ENCODE data around the gene PROSER3.

PROSER3 gene

DNA sequence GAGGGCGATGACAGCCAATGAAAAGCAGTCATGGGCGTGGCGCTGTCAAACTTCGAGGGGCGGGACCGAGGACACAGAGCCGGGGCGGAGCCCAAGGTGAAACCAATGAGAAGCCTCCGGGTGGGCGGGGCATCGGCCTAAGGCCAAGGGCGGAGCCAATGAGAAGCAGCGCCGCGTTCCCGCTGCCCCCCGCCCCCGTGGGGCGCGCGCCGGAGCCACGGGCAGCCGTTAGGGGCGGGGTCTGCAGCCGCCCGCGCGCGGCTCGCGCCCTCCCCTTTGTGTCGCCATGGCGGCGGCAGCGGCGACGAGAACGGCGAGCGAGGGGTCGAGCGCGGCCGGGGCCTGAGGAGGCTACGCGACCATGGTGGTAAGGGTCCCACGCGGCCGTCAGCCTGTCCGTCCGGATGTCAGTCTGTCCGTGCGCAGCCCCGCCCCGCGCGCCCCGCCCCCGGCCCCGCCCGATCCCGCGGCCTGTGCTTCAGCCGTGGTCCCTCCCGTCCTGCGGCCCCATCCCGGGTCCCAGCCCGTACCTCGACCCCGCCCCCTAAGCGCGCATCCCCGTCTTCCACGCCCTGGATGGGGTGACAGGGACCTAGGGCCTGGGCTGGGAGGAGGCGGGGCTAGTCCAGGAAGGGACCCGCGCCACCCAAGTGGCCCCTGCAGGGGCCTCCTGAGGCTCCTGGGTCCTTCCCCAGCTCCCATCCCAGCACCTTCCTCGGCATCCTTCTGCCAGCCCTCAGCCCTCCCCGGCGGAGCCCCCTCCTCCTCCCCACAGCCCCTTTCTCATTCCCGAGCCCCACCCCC, 17.5 kb downstream of the PROSER3 start, which contains the start of gene ARHGAP33:
Gene ARHGAP33, plus strand, starts transcription at position 267 of the 804 bp plus-strand sequence. Its CDS starts 95 bp downstream, at position 362.
- FAIRE-seq (peak; percentile 67), DNase-seq (ENCODE audit: low spot score) (peak; percentile 85)

DNA sequence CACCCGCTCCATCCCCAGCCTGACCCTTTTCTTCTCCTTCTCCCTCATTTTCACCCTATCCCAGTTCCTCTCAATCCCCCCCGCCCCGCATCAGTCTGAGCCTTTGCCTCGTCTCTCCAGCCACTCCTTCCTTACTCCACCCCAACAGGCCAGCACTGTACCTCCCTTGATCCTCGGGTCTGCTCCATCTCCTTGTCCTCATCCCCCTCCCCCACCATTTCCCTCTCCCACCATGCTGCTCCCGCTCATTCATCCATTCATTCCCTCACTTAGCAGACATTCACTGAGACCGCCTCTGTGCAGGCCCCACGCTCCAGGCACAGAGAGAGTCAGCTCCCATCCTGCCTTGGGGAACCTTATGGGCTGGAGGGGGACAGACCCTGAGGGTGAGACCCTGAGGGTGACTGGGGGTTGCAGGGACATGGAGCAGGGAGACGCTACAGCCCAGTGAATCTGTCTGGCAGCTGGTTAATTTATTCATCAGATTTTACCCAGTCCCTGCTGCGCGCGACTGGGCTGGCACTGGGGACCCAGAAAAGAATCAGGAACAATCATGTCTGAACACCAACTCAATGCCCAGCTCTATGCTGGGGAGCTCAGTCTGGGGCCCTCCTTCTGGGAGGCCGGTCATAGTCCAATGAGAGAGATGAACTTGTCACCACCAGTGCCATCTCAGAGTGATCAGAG, 18.3 kb downstream of the PROSER3 start:
- DNase-seq (ENCODE audit: low spot score): no peak
- FAIRE-seq: no peak

DNA sequence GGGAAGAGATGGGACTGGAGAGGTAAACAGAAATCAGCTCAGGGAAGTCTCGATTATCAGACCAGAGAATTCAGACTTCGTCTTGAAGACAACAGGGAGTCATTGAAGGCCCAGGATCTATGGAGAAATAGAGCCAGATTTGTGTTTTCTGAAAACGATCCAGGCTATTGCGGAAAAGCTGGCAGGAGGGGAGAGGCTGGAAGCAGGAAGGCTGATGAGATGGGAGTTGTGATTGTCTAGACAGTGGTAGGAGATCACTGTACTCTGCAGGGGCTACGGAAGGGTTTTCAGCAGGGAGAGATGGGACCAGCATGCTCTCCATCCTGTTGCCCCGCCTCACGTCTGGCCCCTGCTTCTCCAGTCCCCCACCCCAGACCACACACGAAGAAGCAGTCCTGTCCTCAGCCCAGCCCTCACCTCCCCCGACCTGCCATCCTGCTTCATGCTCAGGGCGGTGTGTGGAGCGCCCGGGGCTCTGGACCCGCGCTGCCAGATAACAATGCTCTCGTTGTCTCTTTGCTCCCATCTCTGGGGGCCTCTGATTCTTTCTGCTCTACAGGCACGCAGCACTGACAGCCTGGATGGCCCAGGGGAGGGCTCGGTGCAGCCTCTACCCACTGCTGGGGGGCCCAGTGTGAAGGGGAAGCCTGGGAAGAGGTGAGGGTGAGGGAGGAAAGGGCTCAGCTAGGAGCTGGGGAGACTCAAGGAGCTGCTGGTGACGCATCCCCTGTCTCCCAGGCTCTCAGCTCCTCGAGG, 19.3 kb downstream of the PROSER3 start:
- DNase-seq (ENCODE audit: low spot score) (no peak), FAIRE-seq (no peak)

DNA sequence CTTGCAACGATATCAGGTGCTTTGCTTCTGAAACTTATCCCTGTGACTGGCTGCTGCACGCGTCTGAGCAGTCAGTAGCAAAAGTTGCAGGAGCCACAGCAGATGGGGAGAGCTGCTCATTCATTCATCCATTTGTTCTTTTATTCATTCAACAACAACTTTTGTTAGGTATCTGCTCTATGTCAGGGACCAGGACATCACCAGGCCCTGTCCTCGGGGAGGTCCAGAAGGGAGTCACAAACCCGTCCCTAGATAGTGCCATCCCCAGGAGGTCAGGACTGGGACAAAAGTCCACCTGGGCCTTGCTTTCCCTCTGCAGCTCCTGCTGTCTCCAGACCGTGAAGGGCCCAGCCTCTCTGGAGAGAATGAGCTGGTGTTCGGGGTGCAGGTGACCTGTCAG, 20.0 kb downstream of the PROSER3 start:
- FAIRE-seq: no peak
- DNase-seq (ENCODE audit: low spot score): no peak

DNA sequence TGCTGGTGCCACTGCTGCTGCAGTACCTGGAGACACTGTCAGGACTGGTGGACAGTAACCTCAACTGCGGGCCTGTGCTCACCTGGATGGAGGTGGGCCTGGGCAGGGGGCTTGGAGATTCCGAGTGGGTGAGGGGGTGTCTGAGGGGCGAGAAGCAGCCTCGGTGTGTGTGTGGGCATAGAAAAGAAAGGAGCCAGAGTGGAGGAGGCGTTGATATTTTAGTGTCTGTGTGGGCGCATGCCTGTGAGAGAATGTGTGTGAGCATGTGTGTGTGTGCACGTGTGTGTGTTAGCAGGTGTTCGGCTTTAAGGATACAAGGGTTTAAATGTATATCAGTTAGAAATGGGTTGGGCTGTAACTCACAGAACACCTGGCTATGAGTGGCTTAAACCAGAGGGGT, 21.1 kb downstream of the PROSER3 start:
- FAIRE-seq (no peak), DNase-seq (ENCODE audit: low spot score) (no peak)

DNA sequence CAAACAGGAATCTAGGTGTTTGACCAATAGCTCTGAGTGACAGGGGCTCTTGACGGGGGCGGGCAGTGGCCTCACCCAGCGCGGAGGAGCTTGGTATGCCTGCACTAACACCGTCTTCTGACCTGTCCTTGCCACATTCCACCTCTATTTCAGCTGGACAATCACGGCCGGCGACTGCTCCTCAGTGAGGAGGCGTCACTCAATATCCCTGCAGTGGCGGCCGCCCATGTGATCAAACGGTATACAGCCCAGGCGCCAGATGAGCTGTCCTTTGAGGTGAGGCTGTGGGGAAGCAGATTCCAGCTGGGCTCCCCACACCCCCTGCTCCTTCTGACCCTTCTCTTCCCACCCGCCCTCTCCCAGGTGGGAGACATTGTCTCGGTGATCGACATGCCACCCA, 22.1 kb downstream of the PROSER3 start:
- DNase-seq (ENCODE audit: low spot score) (no peak), FAIRE-seq (no peak)

DNA sequence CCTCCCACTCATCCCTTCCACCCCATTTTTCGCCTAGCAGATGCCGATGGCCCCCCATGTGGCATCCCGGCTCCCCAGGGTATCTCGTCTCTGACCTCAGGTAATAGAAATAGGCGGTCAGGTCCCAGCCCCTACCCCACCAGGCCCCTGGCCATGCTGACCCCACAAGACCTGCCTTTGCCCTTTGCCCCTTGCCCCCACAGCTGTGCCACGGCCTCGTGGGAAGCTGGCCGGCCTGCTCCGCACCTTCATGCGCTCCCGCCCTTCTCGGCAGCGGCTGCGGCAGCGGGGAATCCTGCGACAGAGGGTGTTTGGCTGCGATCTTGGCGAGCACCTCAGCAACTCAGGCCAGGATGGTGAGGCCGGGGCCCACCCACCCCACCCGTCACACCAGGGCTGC, 22.7 kb downstream of the PROSER3 start:
- FAIRE-seq: no peak
- DNase-seq (ENCODE audit: low spot score): no peak

DNA sequence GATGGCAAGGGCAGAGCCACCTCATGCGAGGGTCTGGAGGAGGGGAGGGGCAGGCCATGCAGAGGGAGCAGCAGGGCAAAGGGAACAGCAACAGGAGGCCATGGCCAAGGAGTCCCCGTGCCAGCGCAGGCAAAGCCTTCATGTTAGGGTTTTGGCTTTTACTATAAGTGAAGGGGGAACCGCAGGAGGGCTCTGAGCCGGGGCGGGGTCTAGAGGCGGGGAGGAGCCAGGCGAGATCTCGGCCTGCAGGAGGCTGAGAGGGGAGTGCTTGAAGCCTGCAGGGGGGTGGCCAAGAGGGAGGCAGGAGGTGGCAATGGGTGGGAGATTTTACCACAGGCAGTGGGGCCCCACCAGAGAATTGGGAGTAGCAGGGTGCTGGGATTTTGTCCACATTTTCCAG, 23.7 kb downstream of the PROSER3 start:
- DNase-seq (ENCODE audit: low spot score) (no peak), FAIRE-seq (no peak)

DNA sequence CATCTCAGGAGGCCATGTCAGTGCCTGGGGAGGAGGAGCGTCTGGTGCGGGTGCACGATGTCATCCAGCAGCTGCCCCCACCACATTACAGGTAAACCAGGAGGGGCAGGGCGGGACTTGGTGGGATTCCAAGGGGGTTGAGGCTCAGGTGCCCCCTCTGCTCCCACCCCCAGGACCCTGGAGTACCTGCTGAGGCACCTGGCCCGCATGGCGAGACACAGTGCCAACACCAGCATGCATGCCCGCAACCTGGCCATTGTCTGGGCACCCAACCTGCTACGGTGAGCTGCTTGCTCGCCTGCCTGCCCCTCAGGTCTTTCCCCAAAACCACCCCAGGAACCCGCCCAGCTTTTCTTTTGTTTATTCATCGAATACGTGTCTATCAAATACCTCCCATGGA, 24.6 kb downstream of the PROSER3 start:
- no peak for FAIRE-seq
- DNase-seq (ENCODE audit: low spot score): no peak

DNA sequence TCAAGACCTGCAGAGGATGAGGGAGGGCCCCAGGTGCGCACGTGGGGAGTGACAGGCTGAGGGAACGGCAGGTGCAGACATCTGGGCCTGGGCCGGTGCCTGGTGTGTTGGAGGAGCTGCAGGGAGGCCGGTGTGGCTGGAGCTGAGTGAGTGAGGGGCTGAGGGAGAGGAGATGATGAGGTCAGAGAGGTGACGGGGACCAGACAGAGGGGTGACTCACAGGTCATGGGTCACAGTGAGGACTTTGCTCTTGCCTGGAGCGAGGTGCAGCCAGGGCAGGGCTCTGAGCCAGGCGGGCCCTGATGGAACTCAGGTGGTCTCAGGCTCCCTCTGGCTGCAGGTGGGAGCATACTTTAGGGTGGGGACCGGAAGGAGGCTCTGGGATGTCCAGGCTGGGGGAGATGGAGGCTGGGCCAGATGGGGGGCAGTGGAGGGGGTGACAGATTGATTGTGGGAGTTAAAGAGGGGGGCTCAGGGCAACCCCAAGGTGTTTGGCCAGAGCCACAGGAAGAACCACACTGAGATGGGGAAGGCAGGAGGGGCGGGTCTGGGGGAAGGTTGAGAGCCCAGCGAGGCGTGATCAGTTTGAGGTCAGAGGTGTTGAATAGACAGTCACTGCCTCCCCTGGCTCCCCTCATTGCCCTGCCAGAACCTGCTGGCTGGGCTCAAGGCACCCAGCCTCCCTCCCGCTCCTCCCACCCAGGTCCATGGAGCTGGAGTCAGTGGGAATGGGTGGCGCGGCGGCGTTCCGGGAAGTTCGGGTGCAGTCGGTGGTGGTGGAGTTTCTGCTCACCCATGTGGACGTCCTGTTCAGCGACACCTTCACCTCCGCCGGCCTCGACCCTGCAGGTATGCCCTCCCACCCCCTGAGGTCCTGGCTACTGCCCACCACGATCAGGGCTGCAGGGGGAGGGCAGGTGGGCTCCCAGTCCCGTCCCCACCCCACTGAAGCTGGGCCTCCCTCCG, 25.8 kb downstream of the PROSER3 start:
- FAIRE-seq: no peak
- no peak for DNase-seq (ENCODE audit: low spot score)

DNA sequence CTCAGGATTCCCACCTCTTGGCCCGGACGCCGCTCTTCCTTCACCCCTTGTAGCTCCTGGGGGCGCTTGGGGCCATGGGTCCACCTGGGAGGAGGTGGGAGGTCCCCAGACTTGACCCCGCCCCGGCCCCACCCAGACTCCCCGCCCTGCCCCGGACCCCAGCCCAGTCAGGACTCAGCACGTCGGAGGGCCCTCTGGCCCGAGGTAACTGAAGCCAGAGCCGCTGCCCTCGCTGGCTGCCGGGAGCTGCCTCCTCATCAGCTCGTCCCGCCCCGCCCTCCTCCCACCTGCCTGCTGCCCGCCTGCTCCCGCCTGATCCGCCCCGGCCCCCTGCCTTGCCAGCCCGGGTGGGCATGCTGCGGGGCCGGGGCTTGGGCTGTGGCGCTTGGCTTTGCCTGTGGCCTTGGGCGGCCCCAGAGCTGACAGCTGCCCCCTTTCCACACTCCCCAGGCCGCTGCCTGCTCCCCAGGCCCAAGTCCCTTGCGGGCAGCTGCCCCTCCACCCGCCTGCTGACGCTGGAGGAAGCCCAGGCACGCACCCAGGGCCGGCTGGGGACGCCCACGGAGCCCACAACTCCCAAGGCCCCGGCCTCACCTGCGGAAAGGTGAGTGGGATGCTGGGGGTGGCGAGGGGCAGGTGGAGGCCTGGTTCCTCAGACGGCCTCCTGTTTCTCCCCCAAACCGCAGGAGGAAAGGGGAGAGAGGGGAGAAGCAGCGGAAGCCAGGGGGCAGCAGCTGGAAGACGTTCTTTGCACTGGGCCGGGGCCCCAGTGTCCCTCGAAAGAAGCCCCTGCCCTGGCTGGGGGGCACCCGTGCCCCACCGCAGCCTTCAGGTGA, 26.7 kb downstream of the PROSER3 start:
- FAIRE-seq: no peak
- no peak for DNase-seq (ENCODE audit: low spot score)

DNA sequence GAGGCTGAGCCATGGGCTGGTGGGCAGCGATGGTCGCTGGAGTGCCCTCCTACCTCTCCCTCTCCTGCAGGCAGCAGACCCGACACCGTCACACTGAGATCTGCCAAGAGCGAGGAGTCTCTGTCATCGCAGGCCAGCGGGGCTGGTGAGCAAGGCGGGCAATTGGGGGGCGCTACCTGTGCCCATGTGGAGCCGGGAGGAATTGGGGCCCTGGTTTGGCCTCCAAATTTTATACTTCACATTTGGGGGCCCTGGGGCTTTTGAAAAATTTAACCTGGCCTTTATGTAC, 27.3 kb downstream of the PROSER3 start:
- FAIRE-seq (no peak), DNase-seq (ENCODE audit: low spot score) (no peak)

DNA sequence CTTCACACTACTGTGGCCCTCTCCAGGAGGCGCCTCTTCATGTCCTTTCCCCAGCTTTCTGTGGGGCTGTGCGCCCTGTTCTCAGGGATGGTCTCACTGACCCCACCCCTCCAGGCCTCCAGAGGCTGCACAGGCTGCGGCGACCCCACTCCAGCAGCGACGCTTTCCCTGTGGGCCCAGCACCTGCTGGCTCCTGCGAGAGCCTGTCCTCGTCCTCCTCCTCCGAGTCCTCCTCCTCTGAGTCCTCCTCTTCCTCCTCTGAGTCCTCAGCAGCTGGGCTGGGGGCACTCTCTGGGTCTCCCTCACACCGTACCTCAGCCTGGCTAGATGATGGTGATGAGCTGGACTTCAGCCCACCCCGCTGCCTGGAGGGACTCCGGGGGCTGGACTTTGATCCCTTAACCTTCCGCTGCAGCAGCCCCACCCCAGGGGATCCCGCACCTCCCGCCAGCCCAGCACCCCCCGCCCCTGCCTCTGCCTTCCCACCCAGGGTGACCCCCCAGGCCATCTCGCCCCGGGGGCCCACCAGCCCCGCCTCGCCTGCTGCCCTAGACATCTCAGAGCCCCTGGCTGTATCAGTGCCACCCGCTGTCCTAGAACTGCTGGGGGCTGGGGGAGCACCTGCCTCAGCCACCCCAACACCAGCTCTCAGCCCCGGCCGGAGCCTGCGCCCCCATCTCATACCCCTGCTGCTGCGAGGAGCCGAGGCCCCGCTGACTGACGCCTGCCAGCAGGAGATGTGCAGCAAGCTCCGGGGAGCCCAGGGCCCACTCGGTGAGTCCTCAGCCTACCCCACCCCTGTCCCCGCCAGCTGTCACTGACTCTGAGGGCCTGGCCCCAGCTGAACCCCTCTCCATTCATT, 28.6 kb downstream of the PROSER3 start:
- FAIRE-seq (no peak), DNase-seq (ENCODE audit: low spot score) (no peak)

DNA sequence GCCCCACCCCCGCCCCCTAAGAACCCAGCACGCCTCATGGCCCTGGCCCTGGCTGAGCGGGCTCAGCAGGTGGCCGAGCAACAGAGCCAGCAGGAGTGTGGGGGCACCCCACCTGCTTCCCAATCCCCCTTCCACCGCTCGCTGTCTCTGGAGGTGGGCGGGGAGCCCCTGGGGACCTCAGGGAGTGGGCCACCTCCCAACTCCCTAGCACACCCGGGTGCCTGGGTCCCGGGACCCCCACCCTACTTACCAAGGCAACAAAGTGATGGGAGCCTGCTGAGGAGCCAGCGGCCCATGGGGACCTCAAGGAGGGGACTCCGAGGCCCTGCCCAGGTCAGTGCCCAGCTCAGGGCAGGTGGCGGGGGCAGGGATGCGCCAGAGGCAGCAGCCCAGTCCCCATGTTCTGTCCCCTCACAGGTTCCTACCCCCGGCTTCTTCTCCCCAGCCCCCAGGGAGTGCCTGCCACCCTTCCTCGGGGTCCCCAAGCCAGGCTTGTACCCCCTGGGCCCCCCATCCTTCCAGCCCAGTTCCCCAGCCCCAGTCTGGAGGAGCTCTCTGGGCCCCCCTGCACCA, 29.3 kb downstream of the PROSER3 start:
- DNase-seq (ENCODE audit: low spot score): no peak
- FAIRE-seq: no peak

DNA sequence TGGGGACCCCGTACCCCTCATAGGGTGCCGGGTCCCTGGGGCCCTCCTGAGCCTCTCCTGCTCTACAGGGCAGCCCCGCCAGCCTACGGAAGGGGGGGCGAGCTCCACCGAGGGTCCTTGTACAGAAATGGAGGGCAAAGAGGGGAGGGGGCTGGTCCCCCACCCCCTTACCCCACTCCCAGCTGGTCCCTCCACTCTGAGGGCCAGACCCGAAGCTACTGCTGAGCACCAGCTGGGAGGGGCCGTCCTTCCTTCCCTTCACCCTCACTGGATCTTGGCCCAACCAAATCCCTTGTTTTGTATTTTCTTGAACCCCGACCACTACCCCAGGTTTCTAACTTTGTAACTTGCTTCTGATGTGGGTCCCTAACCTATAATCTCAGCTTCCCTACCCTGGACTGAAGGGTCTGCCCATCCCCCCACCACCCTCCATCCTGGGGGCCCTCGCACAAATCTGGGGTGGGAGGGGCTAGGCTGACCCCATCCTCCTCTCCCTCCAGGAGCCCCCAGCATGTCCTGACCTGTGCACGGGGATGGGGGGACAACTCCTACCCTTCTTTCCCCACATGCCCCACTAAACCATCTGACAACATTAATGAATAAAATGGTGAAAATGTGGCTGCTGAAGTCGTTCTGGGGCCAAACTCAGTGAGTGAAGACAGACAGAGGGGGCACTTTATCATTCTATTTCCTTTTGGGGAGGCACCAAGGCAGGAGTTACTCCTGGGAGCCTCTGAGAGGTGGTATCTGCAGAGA, 30.4 kb downstream of the PROSER3 start:
- FAIRE-seq (no peak), DNase-seq (ENCODE audit: low spot score) (no peak)

DNA sequence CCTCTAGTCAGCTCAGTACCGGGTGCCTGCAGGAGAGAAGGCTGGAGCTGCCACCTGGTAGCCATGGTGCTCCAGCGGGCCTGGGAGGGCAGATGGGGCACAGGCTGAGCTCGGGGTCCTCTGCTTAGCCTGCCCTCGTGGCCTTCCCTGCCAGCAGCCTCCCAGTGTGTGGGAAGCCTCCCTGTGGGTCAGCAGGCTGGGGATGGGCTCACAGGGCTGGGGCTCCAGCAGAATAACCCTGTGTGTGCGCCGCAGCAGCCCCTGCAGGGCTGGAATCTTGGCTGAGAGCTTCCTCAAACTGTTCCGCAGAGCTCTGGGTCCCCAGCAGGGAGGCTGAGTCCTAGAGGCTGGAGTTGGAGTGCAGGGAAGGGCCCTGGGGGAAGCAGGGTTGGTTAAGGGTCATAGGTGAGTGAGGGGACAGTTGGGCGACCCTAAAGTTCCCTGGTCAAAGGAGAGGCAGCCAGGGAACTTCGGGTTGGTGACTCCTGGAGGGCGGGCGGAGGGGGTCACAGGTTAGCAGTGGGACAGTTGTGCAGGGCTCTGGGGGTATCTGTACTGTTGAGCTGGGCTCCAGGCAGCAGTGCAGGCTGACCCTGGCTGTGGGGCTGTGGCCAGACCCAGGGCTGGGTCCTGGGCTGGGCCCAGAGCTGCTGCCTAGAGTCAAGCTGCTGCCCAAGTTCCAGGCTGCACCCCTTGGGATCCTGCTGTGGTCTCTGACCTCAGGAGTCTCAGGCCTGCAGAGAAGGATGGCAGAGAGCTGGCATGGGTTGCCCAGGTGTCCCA, 31.4 kb downstream of the PROSER3 start:
- FAIRE-seq (no peak), DNase-seq (ENCODE audit: low spot score) (no peak)

Data from RCC 7860 (cell line).